Dendritic cell treated with granulocyte-macrophage colony-stimulating factor and Interleukin-4, amounts not matched to agents 40 ng/mL and 50 ng/mL, for 4 days (primary cell): ENCODE measurements around the gene TLK2.
"Not testable (repeated sequence)": the region's sequence is repeated elsewhere in the genome, so short reads cannot be mapped to it uniquely, and the experiment has no call there.

Source experiments
- H3K27ac Mint-ChIP-seq: one replicate; pipeline ENCODE4 v1.8.0; 2022; ENCODE audit warnings: mild to moderate bottlenecking, mixed read lengths
- H3K27me3 Mint-ChIP-seq: one replicate; pipeline ENCODE4 v1.8.0; 2022; ENCODE audit warnings: mild to moderate bottlenecking, mixed read lengths
- H3K36me3 Mint-ChIP-seq: one replicate; pipeline ENCODE4 v1.8.0; 2022; ENCODE audit warnings: low read depth, mixed read lengths
- H3K4me1 Mint-ChIP-seq: one replicate; pipeline ENCODE4 v1.8.0; 2022; ENCODE audit warnings: low read depth, mixed read lengths
- H3K4me3 Mint-ChIP-seq: one replicate; pipeline ENCODE4 v1.8.0; 2022; ENCODE audit warnings: mild to moderate bottlenecking, moderate library complexity, mixed read lengths
- H3K9me3 Mint-ChIP-seq: one replicate; pipeline ENCODE4 v1.8.0; 2022; ENCODE audit warnings: mixed read lengths
- intact Hi-C: fragments of 100-400 bp; cut with micrococcal nuclease; formaldehyde crosslinking; loops from one replicate; pipeline ENCODE4 v1.15.0; 2022

The TLK2 gene

GRCh38 chr17:62473030-62473982 lies 5.3 kb upstream of the TLK2 start:
- H3K9me3 Mint-ChIP-seq, intact Hi-C loops, H3K4me3 Mint-ChIP-seq, H3K27ac Mint-ChIP-seq, H3K36me3 Mint-ChIP-seq, H3K27me3 Mint-ChIP-seq: not testable (repeated sequence)
- peaks cover 14% of the 10 kb centered on the region for H3K4me1 Mint-ChIP-seq

GRCh38 chr17:62477111-62477510 lies 1.5 kb upstream of the TLK2 start:
- H3K27me3 Mint-ChIP-seq, intact Hi-C loops, H3K9me3 Mint-ChIP-seq: not testable (repeated sequence)
- Mint-ChIP-seq H3K4me1 (peaks cover 21% of the 10 kb centered on the region), H3K27ac (peak overlapping the region; percentile 8), H3K4me3 (peak overlapping the region; percentile 66), H3K36me3 (peaks cover 23% of the 10 kb centered on the region)

GRCh38 chr17:62477718-62478408 lies 762 bp upstream of the TLK2 start:
- H3K27me3 Mint-ChIP-seq, H3K9me3 Mint-ChIP-seq, intact Hi-C loops: not testable (repeated sequence)
- H3K27ac Mint-ChIP-seq, result peak overlapping the region; percentile 8
- peaks cover 21% of the 10 kb centered on the region for H3K4me1 Mint-ChIP-seq
- H3K36me3 Mint-ChIP-seq, result peaks cover 31% of the 10 kb centered on the region
- H3K4me3 Mint-ChIP-seq, result peak overlapping the region; percentile 66

GRCh38 chr17:62478880-62479638 lies 434 bp downstream of the TLK2 start:
- peaks cover 21% of the 10 kb centered on the region for H3K4me1 Mint-ChIP-seq
- not testable (repeated sequence) for H3K27me3 Mint-ChIP-seq

GRCh38 chr17:62479639-62480258 lies 1.1 kb downstream of the TLK2 start:
- Mint-ChIP-seq H3K4me1 (peaks cover 21% of the 10 kb centered on the region), H3K4me3 (peak overlapping the region; percentile 85), H3K27ac (peak overlapping the region; percentile 93), H3K36me3 (peaks cover 46% of the 10 kb centered on the region)
- intact Hi-C loops, H3K9me3 Mint-ChIP-seq, H3K27me3 Mint-ChIP-seq: not testable (repeated sequence)

More at GRCh38 chr17:62478880-62479638, 434 bp downstream of the TLK2 start:
- Mint-ChIP-seq H3K4me3 (peak overlapping the region; percentile 85), H3K27ac (peak overlapping the region; percentile 93), H3K36me3 (peaks cover 43% of the 10 kb centered on the region)
- H3K9me3 Mint-ChIP-seq, intact Hi-C loops: not testable (repeated sequence)

GRCh38 chr17:62482553-62482952 lies 3.9 kb downstream of the TLK2 start:
- peaks cover 65% of the 10 kb centered on the region for H3K36me3 Mint-ChIP-seq
- H3K27ac Mint-ChIP-seq, H3K4me3 Mint-ChIP-seq, H3K27me3 Mint-ChIP-seq, H3K9me3 Mint-ChIP-seq, intact Hi-C loops: not testable (repeated sequence)
- H3K4me1 Mint-ChIP-seq, result peaks cover 13% of the 10 kb centered on the region

GRCh38 chr17:62490990-62491389 lies 12.4 kb downstream of the TLK2 start:
- intact Hi-C loops, H3K4me1 Mint-ChIP-seq: not testable (repeated sequence)

GRCh38 chr17:62493049-62493655 lies 14.5 kb downstream of the TLK2 start:
- H3K9me3 Mint-ChIP-seq, H3K4me1 Mint-ChIP-seq, H3K4me3 Mint-ChIP-seq, intact Hi-C loops, H3K27me3 Mint-ChIP-seq, H3K27ac Mint-ChIP-seq: not testable (repeated sequence)
- peaks cover 24% of the 10 kb centered on the region for H3K36me3 Mint-ChIP-seq

More at GRCh38 chr17:62490990-62491389, 12.4 kb downstream of the TLK2 start:
- H3K4me3 Mint-ChIP-seq, H3K27me3 Mint-ChIP-seq, H3K9me3 Mint-ChIP-seq, H3K27ac Mint-ChIP-seq: not testable (repeated sequence)
- H3K36me3 Mint-ChIP-seq, result peaks cover 37% of the 10 kb centered on the region

GRCh38 chr17:62494073-62494472 lies 15.4 kb downstream of the TLK2 start:
- H3K4me3 Mint-ChIP-seq, intact Hi-C loops, H3K27me3 Mint-ChIP-seq, H3K4me1 Mint-ChIP-seq, H3K9me3 Mint-ChIP-seq, H3K27ac Mint-ChIP-seq: not testable (repeated sequence)
- peaks cover 28% of the 10 kb centered on the region for H3K36me3 Mint-ChIP-seq

GRCh38 chr17:62496344-62496743 lies 17.7 kb downstream of the TLK2 start:
- intact Hi-C loops, result not testable (repeated sequence)

GRCh38 chr17:62498796-62499195 lies 20.2 kb downstream of the TLK2 start:
- H3K4me1 Mint-ChIP-seq, H3K4me3 Mint-ChIP-seq, H3K27ac Mint-ChIP-seq, H3K27me3 Mint-ChIP-seq, intact Hi-C loops, H3K36me3 Mint-ChIP-seq, H3K9me3 Mint-ChIP-seq: not testable (repeated sequence)

More at GRCh38 chr17:62496344-62496743, 17.7 kb downstream of the TLK2 start:
- H3K4me3 Mint-ChIP-seq, H3K4me1 Mint-ChIP-seq, H3K27me3 Mint-ChIP-seq, H3K9me3 Mint-ChIP-seq, H3K27ac Mint-ChIP-seq: not testable (repeated sequence)
- peaks cover 18% of the 10 kb centered on the region for H3K36me3 Mint-ChIP-seq

GRCh38 chr17:62500463-62500862 lies 21.8 kb downstream of the TLK2 start:
- intact Hi-C loops, H3K4me3 Mint-ChIP-seq, H3K27ac Mint-ChIP-seq, H3K9me3 Mint-ChIP-seq, H3K4me1 Mint-ChIP-seq, H3K36me3 Mint-ChIP-seq, H3K27me3 Mint-ChIP-seq: not testable (repeated sequence)

GRCh38 chr17:62504857-62505256 lies 26.2 kb downstream of the TLK2 start:
- intact Hi-C loops, result not testable (repeated sequence)

More at GRCh38 chr17:62504857-62505256, 26.2 kb downstream of the TLK2 start:
- peaks cover 16% of the 10 kb centered on the region for H3K4me1 Mint-ChIP-seq
- not testable (repeated sequence) for H3K27ac Mint-ChIP-seq, H3K9me3 Mint-ChIP-seq, H3K27me3 Mint-ChIP-seq, H3K36me3 Mint-ChIP-seq, H3K4me3 Mint-ChIP-seq
